Measurements from ENCODE around the gene ARL2. TPM values are rescaled to one million over a fixed set of nuclear protein-coding genes. Genes with fewer than 3 reads are reported as not detected.

Gene ARL2
- total RNA-seq, 1 donor from 2014 or later = 151 TPM

- no peak for DNase-seq (ENCODE audit: low read depth)
- TF ChIP-seq, protein P1, sequence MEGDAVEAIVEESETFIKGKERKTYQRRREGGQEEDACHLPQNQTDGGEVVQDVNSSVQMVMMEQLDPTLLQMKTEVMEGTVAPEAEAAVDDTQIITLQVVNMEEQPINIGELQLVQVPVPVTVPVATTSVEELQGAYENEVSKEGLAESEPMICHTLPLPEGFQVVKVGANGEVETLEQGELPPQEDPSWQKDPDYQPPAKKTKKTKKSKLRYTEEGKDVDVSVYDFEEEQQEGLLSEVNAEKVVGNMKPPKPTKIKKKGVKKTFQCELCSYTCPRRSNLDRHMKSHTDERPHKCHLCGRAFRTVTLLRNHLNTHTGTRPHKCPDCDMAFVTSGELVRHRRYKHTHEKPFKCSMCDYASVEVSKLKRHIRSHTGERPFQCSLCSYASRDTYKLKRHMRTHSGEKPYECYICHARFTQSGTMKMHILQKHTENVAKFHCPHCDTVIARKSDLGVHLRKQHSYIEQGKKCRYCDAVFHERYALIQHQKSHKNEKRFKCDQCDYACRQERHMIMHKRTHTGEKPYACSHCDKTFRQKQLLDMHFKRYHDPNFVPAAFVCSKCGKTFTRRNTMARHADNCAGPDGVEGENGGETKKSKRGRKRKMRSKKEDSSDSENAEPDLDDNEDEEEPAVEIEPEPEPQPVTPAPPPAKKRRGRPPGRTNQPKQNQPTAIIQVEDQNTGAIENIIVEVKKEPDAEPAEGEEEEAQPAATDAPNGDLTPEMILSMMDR (conservative IDR thresholded peaks at IDR 0.05; ENCODE audit: low read depth, low read length) = peak; percentile 41
- no peak overlapping the region for H3K4me3 ChIP-seq (ENCODE audit: low read depth, low read length)
Measured at GRCh38 chr11:65060913-65061408, 47.0 kb downstream of the ARL2 start.

DNA sequence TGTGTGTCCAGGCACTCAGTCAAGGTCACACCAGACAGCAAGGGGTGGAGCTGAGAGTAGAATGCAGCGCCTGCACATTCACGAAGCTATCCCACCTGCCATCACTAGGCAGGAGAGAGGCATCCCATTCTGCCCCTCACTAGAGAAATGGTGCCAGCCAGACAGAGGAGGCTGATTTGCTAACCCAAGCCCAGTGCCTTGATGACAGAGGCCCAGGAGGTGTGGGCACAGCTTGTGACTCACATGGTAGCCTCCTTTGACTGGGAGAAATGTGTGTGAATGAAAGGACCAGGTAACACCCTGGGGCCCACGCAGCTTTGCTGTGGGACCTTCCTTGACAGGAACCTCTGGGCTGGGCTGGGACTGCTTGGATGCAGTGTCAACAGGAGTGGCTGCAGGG is 49.6 kb downstream of the ARL2 start:
- DNase-seq (ENCODE audit: low read depth) = no peak
- TF ChIP-seq, protein P1 (conservative IDR thresholded peaks at IDR 0.05; ENCODE audit: low read depth, low read length) = no peak
- no peak overlapping the region for H3K4me3 ChIP-seq (ENCODE audit: low read depth, low read length)

GRCh38 chr11:65064847-65065240 is 50.9 kb downstream of the ARL2 start:
- no peak for DNase-seq (ENCODE audit: low read depth)
- TF ChIP-seq, protein P1 (conservative IDR thresholded peaks at IDR 0.05; ENCODE audit: low read depth, low read length) = no peak
- H3K4me3 ChIP-seq (ENCODE audit: low read depth, low read length) = no peak overlapping the region

DNA sequence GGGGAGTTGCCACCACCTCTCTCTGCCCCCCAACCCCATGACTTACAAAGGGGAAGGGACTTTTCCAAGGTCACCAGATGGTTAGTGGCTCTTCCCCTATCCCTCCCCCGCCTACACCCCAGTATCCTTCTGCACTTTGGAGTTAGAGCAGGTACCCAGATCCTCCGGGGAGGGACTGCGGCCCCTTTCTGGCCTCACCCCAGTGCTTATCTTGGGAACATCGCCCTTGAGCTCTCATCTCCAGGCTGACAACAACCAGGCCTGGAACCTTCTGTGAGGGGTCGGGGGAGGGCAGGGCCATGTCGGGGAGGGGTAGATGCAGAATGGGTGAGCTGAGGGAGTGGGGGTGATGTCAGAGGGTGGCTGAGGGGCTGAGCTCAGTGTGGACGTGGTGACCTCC is 51.9 kb downstream of the ARL2 start:
- no peak overlapping the region for H3K4me3 ChIP-seq (ENCODE audit: low read depth, low read length)
- DNase-seq (ENCODE audit: low read depth) = no peak
- TF ChIP-seq, protein P1 (conservative IDR thresholded peaks at IDR 0.05; ENCODE audit: low read depth, low read length) = no peak

DNA sequence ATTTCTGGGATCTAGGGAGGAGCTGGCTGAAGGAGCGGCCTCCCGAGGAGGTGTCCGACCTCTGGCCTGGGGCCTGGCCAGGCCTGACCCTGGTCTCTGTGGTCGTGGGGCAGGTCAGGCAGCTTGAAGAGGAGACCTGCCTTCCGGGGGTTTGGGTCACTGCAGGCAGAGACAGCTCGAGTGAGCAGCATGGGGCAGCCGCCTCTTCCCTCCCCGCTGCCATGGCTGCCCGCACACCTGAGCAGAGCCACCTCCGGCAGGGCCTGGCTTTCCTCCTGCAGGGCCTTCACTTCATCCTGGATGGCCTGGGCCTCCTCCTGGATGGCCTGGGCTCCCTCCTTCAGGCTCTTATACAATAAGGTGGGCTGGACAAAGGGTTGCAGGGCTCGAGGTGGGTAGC is 52.4 kb downstream of the ARL2 start:
- TF ChIP-seq, protein P1 (conservative IDR thresholded peaks at IDR 0.05; ENCODE audit: low read depth, low read length) = no peak
- DNase-seq (ENCODE audit: low read depth) = no peak
- H3K4me3 ChIP-seq (ENCODE audit: low read depth, low read length) = no peak overlapping the region

DNA sequence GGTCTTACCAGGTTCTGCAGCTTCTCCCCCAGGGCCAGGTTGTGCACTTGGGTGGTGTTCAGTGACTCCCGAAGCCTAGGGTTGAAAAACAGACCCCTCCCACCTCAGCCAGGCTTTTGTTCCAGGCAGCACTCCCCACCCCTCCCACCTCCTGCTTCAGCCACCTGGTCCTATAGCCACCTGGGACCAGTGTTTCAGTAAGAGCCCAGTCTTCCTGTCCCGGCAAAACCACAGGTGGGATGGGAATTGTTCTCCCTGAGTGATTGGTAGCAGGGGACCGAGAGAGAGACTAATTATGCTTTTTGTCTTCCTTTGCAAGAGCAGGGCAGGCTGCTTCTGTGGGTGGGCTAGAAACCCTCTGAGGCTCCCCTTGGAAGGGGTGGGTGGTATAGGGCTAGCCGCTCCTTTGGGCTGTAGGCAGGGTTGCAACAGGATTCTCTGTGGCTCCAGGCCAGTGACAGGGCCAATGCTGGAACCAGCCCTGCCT is 52.9 kb downstream of the ARL2 start:
- H3K4me3 ChIP-seq (ENCODE audit: low read depth, low read length) = no peak overlapping the region
- TF ChIP-seq, protein P1 (conservative IDR thresholded peaks at IDR 0.05; ENCODE audit: low read depth, low read length) = no peak
- DNase-seq (ENCODE audit: low read depth) = no peak

- TF ChIP-seq, protein P1 (conservative IDR thresholded peaks at IDR 0.05; ENCODE audit: low read depth, low read length) = no peak
- no peak overlapping the region for H3K4me3 ChIP-seq (ENCODE audit: low read depth, low read length)
- DNase-seq (ENCODE audit: low read depth) = no peak
Measured at GRCh38 chr11:65067446-65067845, 53.5 kb downstream of the ARL2 start.

Measured in epithelial cell of proximal tubule (primary cell).